ENCODE data around the gene FALEC.
"Not testable (repeated sequence)": the region's sequence is repeated elsewhere in the genome, so short reads cannot be mapped to it uniquely, and the experiment has no call there.

Gene FALEC

GRCh38 chr1:150575072-150575489, 59.5 kb downstream of the FALEC start:
- H3K36me3 Mint-ChIP-seq (ENCODE audit: low read depth) = peaks cover 96% of the 10 kb centered on the region
- peaks cover 47% of the 10 kb centered on the region for H3K4me1 Mint-ChIP-seq (ENCODE audit: low read depth)
- peak overlapping the region; percentile 95 for H3K27ac Mint-ChIP-seq
- intact Hi-C loops (cut with micrococcal nuclease) = no loop called here
- H3K4me3 Mint-ChIP-seq = peak overlapping the region; percentile 84
- no peaks in the 10 kb centered on the region for H3K9me3 Mint-ChIP-seq
- H3K27me3 Mint-ChIP-seq = no peaks in the 10 kb centered on the region

GRCh38 chr1:150575518-150576366, 60.2 kb downstream of the FALEC start:
- Mint-ChIP-seq H3K4me3 (peak overlapping the region; percentile 84), H3K27me3 (no peaks in the 10 kb centered on the region), H3K4me1 (ENCODE audit: low read depth) (peaks cover 47% of the 10 kb centered on the region), H3K36me3 (ENCODE audit: low read depth) (peaks cover 89% of the 10 kb centered on the region), H3K27ac (peak overlapping the region; percentile 95), H3K9me3 (no peaks in the 10 kb centered on the region)
- intact Hi-C loops (cut with micrococcal nuclease) = no loop called here

DNA sequence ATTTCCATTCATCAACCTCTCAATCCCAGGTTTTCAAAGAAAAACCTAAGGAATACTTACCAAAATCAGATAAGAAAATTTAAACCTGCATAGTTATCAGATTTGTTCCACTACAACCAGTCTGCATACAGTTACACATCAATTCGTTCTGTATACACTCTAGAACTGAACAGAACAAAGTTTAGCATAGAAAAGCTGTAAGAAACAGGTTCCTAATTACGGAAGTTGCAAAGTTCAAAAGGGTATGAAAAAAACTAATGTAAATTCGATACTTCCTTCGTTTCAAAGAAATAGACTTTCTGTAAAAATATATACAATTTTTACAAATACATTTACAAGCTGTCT, 60.8 kb downstream of the FALEC start:
- Mint-ChIP-seq H3K36me3 (ENCODE audit: low read depth) (peaks cover 83% of the 10 kb centered on the region), H3K27me3 (no peaks in the 10 kb centered on the region), H3K9me3 (no peaks in the 10 kb centered on the region), H3K27ac (peak overlapping the region; percentile 95), H3K4me1 (ENCODE audit: low read depth) (peaks cover 45% of the 10 kb centered on the region), H3K4me3 (peak overlapping the region; percentile 84)
- intact Hi-C loops (cut with micrococcal nuclease) = no loop called here

- H3K9me3 Mint-ChIP-seq = no peaks in the 10 kb centered on the region
- H3K27me3 Mint-ChIP-seq = no peaks in the 10 kb centered on the region
- H3K4me3 Mint-ChIP-seq = peak overlapping the region; percentile 84
- H3K36me3 Mint-ChIP-seq (ENCODE audit: low read depth) = peaks cover 77% of the 10 kb centered on the region
- intact Hi-C loops (cut with micrococcal nuclease) = no loop called here
- peaks cover 41% of the 10 kb centered on the region for H3K4me1 Mint-ChIP-seq (ENCODE audit: low read depth)
- peak overlapping the region; percentile 95 for H3K27ac Mint-ChIP-seq
Observed at GRCh38 chr1:150576794-150577556, 61.4 kb downstream of the FALEC start.

- Mint-ChIP-seq H3K4me3 (peak overlapping the region; percentile 84), H3K9me3 (no peaks in the 10 kb centered on the region), H3K36me3 (ENCODE audit: low read depth) (peaks cover 70% of the 10 kb centered on the region), H3K27ac (peak overlapping the region; percentile 95), H3K27me3 (no peaks in the 10 kb centered on the region), H3K4me1 (ENCODE audit: low read depth) (peaks cover 42% of the 10 kb centered on the region)
- intact Hi-C loops (cut with micrococcal nuclease) = loop anchor here (2.0 kb wide), 2 partner anchors 17 to 43 kb away; no protein-coding TSS in a partner anchor
Observed at GRCh38 chr1:150577557-150578271, 62.2 kb downstream of the FALEC start.

- Mint-ChIP-seq H3K27me3 (no peaks in the 10 kb centered on the region), H3K27ac (peak overlapping the region; percentile 95), H3K9me3 (no peaks in the 10 kb centered on the region), H3K36me3 (ENCODE audit: low read depth) (peaks cover 63% of the 10 kb centered on the region), H3K4me1 (ENCODE audit: low read depth) (peaks cover 42% of the 10 kb centered on the region), H3K4me3 (peak overlapping the region; percentile 84)
- intact Hi-C loops (cut with micrococcal nuclease) = loop anchor here (1.0 to 2.0 kb wide), 3 partner anchors 18 to 42 kb away; no protein-coding TSS in a partner anchor
Observed at GRCh38 chr1:150578272-150579109, 62.9 kb downstream of the FALEC start.

DNA sequence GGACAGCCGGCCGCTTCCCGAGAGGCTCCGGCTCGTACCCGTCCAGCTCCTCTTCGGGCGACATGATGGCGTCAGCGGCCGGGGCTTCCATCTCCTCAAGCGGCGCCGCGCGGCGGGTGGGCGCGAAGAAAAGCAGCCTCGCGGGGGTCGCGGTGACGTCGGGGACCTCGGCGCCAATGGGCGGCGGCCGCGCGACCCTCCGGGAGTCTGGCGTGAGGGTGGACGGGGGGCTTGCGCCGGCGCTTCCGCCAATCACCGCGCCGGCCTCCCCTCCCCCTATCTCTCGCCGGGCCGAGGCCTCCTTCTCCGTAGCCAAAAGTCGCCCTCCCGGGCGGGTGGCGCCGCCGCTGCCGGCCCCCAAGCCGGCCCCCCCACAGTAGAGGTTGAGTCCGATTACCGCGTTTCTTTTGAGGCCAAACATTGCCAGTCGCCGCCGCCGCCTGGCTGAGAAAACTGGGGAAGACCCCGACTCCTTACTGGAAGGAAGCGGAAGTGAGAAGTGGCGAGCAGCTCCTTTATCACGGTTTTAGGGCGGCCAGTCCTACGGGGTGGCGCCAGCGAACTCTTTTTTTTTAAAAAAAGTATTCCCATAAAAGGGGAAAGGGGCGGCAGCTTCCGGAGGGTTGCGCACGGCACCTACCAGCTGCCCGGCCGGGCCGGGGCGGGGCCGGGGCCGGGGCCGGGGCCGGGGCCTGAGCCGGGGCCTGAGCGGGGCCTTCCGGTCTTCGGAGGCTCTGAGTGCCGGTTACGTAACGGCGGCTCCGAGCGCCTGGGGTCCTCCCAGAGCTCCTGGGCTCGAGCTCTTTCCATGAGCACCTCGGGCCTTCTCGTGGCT, 63.8 kb downstream of the FALEC start, which contains the start of gene MCL1:
Gene MCL1, minus strand, starts transcription at position 501 of the 835 bp plus-strand sequence. Its CDS starts 80 bp downstream, at position 421.
- Mint-ChIP-seq H3K27me3 (no peaks in the 10 kb centered on the region), H3K27ac (peak within 1 kb of the TSS; percentile 95), H3K9me3 (no peaks in the 10 kb centered on the region), H3K36me3 (ENCODE audit: low read depth) (peaks cover 55% of the 10 kb centered on the region), H3K4me1 (ENCODE audit: low read depth) (peaks cover 36% of the 10 kb centered on the region), H3K4me3 (peak within 1 kb of the TSS; percentile 84)
- intact Hi-C loops (cut with micrococcal nuclease) = loop anchor here (1.0 to 2.0 kb wide), 3 partner anchors 19 to 41 kb away; no protein-coding TSS in a partner anchor

DNA sequence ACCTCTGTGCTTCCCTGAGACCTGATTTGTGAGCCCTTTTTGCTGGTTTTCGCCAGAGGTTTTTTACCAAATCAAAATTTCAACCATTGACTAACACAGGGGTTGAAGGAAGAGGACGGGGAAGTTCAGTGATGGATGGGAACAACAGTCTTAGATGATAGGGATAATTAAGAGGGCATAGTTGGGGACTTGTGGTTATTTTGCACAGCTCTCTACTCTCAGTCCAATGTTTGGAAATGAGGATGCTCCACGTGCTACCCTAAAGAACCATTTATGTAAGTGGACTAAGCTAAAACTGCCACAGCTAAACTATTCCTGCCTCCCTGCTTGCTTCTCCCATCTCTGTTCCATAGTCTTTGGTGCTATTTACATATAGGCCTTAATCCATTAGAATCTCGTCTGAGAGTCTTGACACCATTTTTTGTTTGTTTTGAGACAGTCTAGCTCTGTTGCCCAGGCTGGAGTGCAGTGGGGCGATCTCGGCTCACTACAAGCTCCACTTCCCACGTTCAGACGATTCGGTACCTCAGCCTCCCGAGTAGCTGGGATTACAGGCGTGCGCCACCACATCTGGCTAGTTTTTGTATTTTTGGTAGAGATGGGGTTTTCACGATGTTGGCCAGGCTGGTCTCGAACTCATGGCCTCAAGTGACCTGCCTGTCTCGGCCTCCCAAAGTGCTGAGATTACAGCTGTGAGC, 64.5 kb downstream of the FALEC start:
- intact Hi-C loops (cut with micrococcal nuclease) = loop anchor here (1.0 to 2.0 kb wide), 3 partner anchors 19 to 41 kb away; no protein-coding TSS in a partner anchor
- H3K9me3 Mint-ChIP-seq = no peaks in the 10 kb centered on the region

DNA sequence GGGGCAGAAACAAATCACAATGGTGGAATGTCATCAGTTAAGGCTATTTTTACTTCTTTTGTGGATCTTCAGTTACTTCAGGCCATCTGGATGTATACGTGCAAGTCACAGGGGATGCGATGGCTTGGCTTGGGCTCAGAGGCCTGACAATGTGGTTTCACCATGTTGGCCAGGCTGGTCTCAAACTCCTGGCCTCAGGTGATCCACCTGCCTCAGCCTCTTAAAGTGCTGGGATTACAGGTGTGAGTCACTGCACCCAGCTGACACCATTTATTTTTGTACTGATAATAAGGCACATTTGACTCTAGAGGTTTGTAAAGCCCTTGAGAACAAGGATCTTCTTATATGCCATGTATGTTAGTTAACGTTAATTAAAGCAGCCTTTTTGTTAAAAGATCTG, 65.4 kb downstream of the FALEC start:
- peaks cover 23% of the 10 kb centered on the region for H3K4me1 Mint-ChIP-seq (ENCODE audit: low read depth)
- H3K36me3 Mint-ChIP-seq (ENCODE audit: low read depth) = peaks cover 38% of the 10 kb centered on the region
- intact Hi-C loops (cut with micrococcal nuclease); H3K9me3 Mint-ChIP-seq; H3K27me3 Mint-ChIP-seq; H3K4me3 Mint-ChIP-seq: not testable (repeated sequence)
- peak overlapping the region; percentile 95 for H3K27ac Mint-ChIP-seq

More for the DNA sequence above, 64.5 kb downstream of the FALEC start:
- H3K36me3 Mint-ChIP-seq (ENCODE audit: low read depth) = peaks cover 47% of the 10 kb centered on the region
- H3K4me1 Mint-ChIP-seq (ENCODE audit: low read depth) = peaks cover 29% of the 10 kb centered on the region
- peak overlapping the region; percentile 84 for H3K4me3 Mint-ChIP-seq
- H3K27me3 Mint-ChIP-seq = no peaks in the 10 kb centered on the region
- H3K27ac Mint-ChIP-seq = peak overlapping the region; percentile 95

GRCh38 chr1:150581437-150581836, 65.9 kb downstream of the FALEC start:
- not testable (repeated sequence) for H3K4me3 Mint-ChIP-seq

DNA sequence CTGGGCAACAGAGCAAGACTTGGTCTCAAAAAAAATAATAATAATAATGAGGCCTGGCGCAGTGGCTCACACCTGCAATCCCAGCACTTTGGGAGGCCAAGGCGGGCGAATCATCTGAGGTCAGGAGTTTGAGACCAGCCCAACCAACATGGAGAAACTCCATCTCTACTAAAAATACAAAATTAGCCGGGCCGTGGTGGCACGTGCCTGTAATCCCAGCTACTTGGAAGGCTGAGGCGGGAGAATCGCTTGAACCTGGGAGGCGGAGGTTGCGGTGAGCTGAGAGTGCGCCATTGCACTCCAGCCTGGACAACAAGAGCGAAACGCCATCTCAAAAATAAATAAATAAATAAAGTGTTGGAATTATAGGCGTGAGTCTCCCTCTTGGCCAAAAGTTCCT, 66.4 kb downstream of the FALEC start:
- H3K27me3 Mint-ChIP-seq; H3K4me3 Mint-ChIP-seq; intact Hi-C loops (cut with micrococcal nuclease); H3K9me3 Mint-ChIP-seq: not testable (repeated sequence)
- Mint-ChIP-seq H3K27ac (peak overlapping the region; percentile 69), H3K36me3 (ENCODE audit: low read depth) (peaks cover 28% of the 10 kb centered on the region), H3K4me1 (ENCODE audit: low read depth) (peaks cover 26% of the 10 kb centered on the region)

More at GRCh38 chr1:150581437-150581836, 65.9 kb downstream of the FALEC start:
- Mint-ChIP-seq H3K36me3 (ENCODE audit: low read depth) (peaks cover 34% of the 10 kb centered on the region), H3K4me1 (ENCODE audit: low read depth) (peaks cover 26% of the 10 kb centered on the region)
- H3K27ac Mint-ChIP-seq; H3K9me3 Mint-ChIP-seq; intact Hi-C loops (cut with micrococcal nuclease); H3K27me3 Mint-ChIP-seq: not testable (repeated sequence)

GRCh38 chr1:150582371-150582770, 66.8 kb downstream of the FALEC start:
- Mint-ChIP-seq H3K4me3 (no peak overlapping the region), H3K4me1 (ENCODE audit: low read depth) (peaks cover 26% of the 10 kb centered on the region), H3K36me3 (ENCODE audit: low read depth) (peaks cover 24% of the 10 kb centered on the region), H3K27ac (peak overlapping the region; percentile 69), H3K9me3 (no peaks in the 10 kb centered on the region), H3K27me3 (no peaks in the 10 kb centered on the region)
- intact Hi-C loops (cut with micrococcal nuclease) = no loop called here
